Measurements from ENCODE around the gene RPS19BP1. TPM values are rescaled to one million over a fixed set of nuclear protein-coding genes. Genes with fewer than 3 reads are reported as not detected.
"Not testable (repeated sequence)": the region's sequence is repeated elsewhere in the genome, so short reads cannot be mapped to it uniquely, and the experiment has no call there.

Gene RPS19BP1
- total RNA-seq, 1 experiment from 2014 or later: 208 TPM

DNA sequence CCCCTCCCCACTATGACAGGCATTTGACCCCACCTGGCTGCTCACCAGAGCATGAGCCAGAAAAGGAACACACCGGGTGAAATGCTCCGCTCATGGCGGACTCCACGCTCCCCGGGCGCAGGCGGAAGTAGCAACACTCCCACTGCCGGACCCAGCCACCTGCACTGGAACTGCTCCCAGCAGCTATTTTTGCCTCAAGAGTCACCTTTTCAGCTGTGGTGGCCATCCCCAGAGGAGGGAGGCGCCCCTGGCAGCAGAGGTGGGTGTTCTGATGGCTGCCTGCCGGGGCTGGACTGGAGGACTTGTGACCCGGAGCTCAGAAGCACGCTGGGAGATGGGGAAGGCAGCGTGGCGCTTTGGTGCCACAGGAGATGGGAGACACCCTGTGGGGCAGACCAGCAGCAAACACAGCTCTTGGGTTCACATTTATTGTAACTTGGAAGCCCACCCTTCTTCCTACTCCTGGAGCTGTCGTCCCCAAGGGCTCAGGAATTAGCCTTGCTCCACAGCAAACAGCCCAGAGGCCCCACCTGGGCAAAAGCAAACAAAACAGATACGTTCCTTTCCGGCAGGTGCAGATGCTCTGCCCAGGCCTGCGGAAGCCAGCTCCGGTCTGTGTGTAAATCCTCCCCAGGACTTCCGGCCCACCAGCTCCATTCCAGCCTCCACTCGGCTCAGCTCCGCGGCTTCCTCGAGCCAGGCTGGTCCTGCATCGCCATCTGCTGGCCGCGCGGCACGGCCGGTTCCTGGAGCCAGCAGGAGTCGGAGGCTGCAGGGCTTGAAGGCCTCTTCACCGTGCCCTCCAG is 3.7 kb downstream of the RPS19BP1 start:
- peak; percentile 92 for DNase-seq (ENCODE audit: low read depth)

DNA sequence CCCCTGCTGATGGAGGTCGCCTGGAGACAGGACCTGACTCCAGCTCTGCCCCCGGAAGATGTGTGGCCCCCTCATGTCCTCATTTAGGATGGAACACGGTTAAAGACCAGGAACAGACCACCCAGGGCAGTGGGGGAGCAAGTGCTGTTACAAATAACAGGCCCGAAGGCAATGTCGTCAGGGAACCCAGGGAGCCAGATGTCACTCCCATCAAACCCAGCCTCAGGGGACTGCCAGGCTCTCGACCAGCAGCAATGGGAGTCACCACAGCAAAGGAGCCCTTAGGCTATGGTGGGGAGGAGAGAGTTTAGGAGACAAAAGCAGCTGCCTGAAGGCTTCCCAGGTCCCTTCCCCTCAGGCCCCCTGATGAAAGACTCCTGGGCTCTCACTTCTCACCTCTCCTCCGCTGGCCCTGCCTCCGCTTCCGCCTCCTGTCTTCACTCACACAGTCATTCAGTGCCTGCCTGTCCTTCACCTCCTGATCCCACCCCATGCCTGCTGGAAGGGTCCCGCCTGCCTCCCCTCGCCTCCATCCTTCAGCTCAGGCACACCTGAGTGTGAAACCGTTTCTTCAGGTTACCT is 4.4 kb downstream of the RPS19BP1 start:
- DNase-seq (ENCODE audit: low read depth): no peak

GRCh38 chr22:39527481-39527961 is 5.0 kb downstream of the RPS19BP1 start:
- no peak for DNase-seq (ENCODE audit: low read depth)

- peak; percentile 40 for DNase-seq (ENCODE audit: low read depth)
Measured at GRCh38 chr22:39526736-39527171, 5.8 kb downstream of the RPS19BP1 start.

DNA sequence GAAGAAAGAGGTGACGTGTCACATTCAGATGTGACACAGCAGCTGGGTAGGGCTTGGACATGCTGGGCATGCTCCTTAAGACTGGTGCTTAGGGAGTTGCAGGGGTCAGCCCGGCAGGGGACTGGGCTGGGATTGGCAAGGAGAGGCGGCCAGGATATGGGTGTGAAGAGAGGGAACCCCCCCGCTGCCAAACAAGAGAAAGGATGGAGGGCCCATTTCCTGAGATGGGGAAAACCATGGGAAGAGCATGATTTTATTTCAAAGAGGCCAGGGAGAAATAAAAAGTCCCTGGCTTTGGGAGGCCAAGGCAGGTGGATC is 6.9 kb downstream of the RPS19BP1 start:
- DNase-seq (ENCODE audit: low read depth): peak; percentile 36

GRCh38 chr22:39524753-39525657 is 7.5 kb downstream of the RPS19BP1 start:
- no peak for DNase-seq (ENCODE audit: low read depth)

DNA sequence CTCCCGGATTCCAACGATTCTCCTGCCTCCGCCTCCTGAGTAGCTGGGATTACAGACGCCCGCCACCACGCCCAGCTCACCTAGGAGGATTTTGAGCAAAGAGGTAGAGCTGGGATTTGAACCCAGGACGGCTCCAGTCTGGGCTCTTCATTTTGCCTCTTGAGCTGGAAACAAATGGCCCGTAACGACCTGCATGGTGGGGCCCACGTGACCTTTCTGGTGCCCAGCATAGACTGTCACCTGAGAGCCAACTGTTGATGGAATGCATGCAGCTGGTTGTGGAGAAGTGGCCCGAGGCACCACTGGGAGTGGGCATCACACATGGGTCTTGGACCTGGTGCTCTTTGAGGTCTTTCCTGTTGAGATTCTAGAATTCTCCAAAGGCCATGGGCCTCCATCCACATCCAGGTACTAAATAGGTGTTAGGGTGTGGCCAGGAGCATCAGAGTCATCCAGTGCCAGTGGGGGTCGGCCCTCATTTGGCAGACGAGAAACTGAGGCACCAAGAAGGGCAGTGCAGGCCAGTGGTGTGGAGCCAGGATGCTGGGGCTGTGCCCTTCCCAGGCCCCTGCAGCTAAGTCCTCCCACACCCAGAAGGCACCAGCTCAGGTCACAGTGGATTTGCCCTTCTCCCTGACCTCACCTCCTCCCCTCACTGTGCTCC is 8.3 kb downstream of the RPS19BP1 start:
- DNase-seq (ENCODE audit: low read depth): no peak

DNA sequence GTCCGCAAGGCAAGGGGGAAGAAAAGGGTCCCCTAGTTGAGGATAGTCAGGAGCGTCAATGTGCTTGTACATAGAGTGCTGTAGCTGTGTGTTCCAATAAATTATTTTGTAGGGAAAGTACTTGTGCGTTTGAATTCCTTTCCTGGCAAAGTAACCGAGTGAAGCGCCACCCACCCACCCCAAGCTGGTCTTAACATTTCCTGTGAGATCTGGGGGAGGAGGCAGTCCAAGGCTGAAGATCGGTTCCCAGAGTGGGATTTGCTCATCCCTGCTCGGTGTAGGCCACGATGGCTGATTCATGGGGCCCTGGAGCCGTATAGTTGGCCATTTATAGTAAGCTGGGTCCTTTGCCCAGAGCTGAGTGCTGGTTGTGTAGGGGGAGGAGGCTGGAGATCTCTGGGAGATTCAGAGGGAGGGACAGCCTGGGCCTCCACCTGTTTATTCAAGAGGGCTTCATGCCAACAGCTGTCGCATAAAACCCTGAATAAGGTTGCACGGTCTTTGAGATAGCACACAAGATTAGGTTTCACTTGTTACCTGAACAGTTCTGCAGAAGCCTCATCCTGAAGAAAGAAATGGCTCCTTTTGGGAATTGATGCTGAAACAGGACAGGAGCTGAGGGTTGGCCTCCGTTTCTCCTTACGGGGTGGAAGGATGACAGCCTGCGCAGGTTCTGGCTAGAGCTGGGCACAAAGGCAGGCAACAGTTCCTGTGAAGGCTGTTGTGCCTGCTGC is 9.8 kb downstream of the RPS19BP1 start:
- DNase-seq (ENCODE audit: low read depth): no peak

- not testable (repeated sequence) for DNase-seq (ENCODE audit: low read depth)
Measured at GRCh38 chr22:39522091-39522490, 10.5 kb downstream of the RPS19BP1 start.

- not testable (repeated sequence) for DNase-seq (ENCODE audit: low read depth)
Measured at GRCh38 chr22:39521106-39521885, 11.3 kb downstream of the RPS19BP1 start.

- DNase-seq (ENCODE audit: low read depth): peak; percentile 79
Measured at GRCh38 chr22:39520226-39521105, 12.1 kb downstream of the RPS19BP1 start, which contains the start of gene ATF4. TSS of gene ATF4 (plus strand) at chr22:39520562. CDS start at chr22:39521446, 884 bp downstream.

- peak; percentile 99 for DNase-seq (ENCODE audit: low read depth)
Measured at GRCh38 chr22:39519681-39520225, 12.8 kb downstream of the RPS19BP1 start.

- DNase-seq (ENCODE audit: low read depth): peak; percentile 52
Measured at GRCh38 chr22:39518996-39519680, 13.4 kb downstream of the RPS19BP1 start.

GRCh38 chr22:39518144-39518786 is 14.3 kb downstream of the RPS19BP1 start:
- no peak for DNase-seq (ENCODE audit: low read depth)

DNA sequence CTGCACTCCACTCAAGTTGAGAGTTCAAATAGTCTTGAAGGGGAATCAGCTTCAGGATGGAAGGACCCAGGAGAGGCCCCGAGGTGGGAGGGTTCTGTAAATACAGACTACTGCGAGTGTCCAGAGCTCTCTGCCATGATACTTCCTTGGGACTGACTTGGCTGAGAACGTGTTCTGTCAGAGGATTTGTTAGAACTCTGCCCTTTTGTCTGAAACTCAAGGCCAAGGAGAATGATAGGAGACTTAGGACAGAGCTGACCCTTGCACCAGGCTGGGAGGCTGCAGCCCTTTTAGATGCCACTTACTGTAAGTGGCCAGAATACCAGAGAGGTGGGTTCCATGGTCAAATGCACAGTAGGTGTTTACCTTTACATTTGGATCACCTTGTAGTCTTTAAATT is 15.1 kb downstream of the RPS19BP1 start:
- DNase-seq (ENCODE audit: low read depth): no peak

DNA sequence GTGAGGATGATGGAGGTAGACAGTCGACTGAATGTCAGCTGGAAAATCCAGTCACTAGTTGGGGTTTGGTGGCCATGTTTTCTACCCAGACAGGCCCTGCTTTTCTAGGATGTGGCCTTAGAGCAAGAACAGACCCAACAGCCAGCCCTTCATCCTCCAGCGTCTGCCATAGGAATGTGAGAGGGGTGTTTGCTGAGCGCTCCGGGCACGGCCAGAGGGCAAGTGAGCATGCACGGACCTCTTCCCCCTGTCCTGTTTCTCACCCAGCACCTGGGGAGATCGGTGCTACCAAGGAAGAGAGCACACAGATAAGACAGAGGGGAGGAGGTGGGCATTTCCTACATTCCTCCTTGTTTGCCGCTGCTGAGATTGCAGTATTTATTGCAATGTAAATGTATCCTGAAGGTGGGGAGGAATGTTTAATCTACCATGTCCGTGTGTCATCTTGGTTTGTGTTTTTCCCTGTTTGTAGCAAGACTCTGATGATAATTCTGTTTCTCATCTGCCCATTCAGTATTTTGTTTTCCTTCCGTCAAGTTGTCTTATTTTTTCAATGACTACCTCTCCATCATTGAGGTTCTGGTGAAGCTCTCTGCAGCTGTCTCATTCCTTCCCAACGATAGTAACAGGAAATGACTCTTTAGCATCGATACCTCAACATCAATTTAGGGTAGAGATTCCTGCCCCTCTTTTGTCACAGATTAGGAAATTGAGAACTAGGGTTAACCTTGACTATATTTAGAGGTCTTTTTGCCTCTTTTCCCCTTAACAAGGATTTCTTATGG is 17.1 kb downstream of the RPS19BP1 start:
- DNase-seq (ENCODE audit: low read depth): no peak
